ENCODE measurements around the gene PRKG1.

PRKG1 gene

DNA sequence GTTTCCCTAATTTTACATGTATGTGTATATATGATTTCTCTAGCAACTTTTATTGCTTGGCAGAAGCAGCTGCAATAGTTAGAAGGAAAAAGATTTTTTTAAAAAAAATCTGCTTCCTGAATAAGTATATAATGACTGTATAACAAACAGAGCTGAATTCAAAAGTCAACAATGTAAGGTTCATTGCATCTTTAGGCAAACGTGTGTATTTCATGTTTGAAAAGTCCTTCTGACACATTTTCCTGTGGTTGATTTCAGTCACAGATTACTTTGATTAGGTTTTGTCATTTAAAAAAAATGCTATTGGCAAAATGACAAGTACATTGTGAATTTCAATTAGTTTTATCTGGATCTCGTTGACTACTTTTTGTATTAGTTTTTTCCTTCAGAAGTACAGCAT lies 394.1 kb downstream of the PRKG1 start:
- no peak for DNase-seq

DNA sequence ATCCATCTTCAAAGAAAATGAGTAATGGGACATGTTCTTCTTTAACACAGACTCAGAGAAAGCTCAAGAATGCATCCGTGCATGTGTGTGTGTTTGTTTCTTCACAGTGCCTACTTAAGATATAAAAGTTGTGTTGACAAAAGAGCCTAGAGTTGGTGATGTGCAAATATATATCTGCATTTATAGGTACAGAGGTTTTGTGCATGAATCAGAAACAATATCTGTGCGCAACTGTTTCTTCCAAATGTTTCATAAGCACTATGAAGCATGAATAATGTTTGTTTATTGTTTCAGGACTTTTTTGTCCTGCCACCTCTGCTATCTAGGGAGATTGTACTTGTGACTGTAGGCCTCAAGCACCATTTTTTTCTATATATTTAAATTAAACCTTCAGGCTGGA lies 395.4 kb downstream of the PRKG1 start:
- no peak for DNase-seq

DNA sequence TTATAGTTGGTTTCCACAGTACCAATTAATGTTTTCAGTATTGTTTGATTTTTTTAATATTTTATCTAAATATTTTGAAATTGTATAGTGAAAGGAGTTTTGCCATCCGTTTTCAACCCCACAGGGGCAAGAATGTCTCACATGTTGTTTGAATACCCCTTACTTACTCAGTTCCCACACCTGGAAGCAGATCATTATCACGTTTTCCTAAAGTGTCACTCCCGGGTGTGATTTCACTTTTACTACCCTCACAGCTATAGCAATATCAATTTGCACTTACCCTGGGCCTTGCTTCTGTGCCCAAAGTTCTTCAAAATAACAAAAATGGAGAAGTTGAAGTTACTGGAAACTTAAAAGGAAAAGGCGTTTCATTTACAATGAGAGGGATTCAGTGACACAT lies 397.0 kb downstream of the PRKG1 start:
- DNase-seq: no peak

DNA sequence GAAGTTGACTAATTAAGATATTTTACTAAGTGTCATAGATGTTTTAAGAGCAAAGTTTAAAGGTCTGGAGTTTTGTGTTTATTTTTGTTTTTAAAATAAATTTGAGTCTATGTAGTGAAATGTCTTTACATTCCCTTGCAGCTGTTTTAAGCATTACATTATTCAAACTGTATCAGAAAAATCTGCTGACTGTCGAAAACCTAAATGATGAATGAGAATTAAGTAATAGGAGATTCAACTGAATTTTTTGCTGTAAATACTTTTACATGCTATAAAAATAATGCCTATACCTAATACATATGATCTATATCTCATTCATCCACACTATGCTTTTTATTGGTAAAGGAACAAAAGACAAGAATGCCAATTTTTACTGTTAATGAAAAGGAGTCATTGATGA lies 397.9 kb downstream of the PRKG1 start:
- DNase-seq: no peak

DNA sequence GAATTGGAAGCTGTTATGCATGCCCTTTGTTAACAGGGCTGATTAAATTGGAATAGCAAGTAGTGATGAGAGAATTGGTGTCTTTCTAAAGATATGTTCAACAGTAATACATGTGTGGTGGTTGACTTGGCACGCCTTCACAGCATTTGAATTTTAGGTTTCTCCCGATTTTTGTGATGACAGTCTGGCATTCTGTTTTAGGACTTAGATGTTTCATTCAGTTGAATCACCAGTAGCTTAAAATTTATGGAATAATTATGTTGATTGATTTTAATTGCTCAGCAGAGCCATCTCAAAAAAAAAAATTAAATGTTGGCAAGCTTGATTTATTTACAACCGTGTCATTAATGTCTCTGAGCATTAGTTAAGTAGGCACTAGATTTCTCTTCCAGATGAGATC lies 405.4 kb downstream of the PRKG1 start:
- no peak for DNase-seq

DNA sequence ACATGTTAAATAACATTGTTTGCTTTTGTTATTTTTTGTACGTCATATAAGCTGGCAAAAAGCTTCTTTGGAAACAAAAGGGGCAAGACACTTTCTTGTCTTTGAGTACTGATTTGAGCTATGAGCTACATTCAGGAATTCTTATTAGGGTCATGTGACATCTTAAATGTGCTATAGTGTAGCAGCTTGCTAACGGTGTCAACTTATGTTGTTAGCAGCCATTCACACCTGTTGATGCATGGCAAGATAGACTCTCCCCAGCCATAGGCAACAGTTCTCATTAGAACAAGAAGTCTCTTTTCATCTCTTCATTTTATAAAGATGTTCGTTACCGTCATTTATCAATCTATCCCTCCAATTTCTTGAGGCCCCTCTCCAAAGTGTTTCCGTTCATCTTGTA lies 411.4 kb downstream of the PRKG1 start:
- DNase-seq: no peak

DNA sequence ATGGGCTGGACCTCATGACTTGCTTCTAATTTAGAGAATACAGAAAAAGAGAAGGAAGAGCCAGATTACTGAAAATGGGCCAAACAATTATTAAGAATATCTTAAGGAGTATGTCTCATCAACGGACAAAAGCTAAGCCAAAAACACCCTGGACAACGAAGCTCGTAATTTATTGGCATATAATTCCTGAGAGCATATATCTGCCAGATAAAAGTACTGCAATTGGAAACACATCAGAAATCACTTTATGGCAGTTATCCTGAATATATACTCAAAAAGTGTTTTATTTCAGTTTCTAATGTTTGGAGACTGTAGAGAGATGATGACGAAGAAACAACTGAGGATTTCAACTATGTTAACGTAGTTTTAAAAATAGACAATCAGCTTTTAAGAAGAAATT lies 413.3 kb downstream of the PRKG1 start:
- no peak for DNase-seq

DNA sequence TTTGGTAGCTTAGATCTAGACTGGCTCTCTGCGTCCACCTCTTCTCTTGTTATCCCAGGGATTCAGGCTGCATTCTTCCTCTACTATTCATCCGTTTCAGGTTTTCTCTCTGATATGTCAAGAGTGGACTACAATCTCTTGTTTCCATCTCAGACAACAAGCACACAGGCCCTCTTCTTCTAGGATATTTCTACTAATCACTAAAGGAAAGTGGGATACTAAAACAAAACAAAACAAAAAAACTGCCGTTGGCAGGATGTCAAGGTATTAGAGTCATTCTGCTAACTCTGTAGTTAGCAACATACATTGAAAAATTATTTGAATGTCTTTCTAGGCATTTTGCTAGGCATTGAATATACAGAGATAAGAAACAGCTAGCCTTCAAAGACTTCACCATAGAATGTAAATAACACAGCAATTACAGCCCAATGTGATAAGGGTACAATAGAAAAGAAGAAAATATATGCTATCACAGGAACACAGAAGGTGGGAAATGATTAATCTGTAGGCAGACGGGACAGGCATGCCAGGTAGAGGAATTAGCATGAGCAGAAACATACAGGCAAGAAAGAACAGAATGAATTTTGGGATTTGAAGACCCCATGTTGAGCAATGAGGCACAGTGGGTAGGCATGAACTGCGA lies 414.6 kb downstream of the PRKG1 start:
- DNase-seq: no peak

DNA sequence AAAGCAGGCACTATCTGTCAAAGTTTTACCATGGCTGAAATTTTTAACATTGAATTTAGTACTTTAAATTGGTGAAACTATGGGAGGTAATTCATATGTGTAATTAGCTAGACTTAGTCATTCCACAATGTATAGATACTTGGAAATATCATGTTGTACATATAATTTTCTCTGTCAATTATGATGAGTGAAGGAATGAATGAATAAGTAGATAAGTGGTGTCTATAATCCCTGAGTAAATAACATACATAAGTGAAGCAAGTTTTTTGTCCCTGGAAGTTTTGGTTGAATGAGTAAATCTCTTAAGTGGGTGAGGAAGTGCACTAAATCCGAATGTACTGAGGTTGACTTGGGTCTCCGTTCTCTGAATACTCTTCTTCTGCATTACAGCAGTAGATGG lies 424.1 kb downstream of the PRKG1 start:
- no peak for DNase-seq

DNA sequence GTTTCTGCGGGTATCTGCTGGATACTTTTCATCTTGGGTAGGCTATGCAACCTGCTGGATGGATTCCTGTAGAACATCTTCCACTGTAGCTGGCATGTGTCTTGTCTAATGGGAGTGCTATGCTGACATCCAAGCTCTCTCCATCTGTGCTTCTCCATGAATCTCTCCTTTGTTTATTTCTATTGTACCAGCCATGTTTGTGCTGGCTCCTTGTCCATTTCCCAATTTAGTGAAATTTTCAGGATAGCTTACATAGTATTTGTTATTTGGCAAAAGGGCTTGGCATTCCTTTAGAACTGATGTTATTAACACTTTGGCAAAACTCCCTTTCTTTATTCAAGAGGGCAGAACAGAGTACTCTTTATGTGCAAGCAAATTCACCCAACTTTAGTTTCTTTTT lies 427.1 kb downstream of the PRKG1 start:
- no peak for DNase-seq

DNA sequence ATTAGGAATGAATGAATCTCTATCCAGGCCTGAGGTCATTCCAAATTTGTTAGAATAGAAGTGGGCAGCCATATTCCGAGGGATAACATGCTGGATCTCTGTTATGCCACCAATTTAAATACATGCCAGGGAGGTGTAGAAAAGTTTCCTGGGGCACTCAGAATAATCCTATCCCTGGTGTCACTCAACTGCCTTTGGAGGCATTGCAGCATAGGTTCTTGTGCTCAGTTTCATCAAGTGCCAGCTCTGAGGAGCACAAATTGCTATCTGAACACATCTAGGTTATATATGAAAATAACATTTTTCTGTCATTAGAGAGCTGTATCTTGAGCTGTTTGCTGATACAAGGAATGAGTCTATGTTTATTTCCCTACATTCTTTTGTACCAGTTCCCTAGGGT lies 427.8 kb downstream of the PRKG1 start:
- DNase-seq: no peak

DNA sequence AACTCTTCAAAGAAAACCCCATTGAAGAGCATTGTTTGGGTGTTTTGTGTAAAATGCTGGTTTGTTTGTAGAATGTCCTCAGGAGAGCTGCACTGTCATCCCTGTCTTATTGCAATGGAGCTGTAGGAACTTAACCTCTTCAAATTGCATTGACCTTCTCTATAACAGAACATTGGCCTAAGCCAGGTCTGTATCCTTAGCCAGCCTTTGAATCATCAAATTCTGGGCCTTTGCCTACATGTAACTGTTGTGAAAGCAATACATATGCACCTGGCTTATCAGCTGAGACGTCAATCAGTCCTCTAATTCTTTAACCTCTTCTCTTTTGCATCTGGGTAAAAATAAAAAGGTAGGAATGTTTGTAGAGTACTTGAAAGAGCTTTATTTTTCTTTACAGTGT lies 429.1 kb downstream of the PRKG1 start:
- no peak for DNase-seq

DNA sequence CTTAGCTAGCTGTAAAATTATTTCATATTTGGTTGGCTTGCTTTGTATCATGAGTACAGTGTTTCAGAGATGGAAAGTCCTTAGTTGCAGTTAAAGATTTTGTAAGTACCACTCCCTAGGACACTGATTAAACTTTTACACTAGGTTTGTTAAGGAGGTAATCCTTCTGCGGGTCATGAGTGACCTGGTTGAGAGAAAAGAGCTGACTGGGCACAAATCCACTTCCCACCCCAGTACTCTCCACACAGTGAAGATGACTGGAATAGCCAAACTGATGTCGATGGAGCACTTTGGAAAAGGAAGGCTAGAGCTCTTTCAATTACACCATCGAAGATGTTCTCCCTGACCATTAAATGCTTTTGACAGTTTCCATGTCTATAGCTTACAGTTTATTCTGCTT lies 433.2 kb downstream of the PRKG1 start:
- DNase-seq: no peak

DNA sequence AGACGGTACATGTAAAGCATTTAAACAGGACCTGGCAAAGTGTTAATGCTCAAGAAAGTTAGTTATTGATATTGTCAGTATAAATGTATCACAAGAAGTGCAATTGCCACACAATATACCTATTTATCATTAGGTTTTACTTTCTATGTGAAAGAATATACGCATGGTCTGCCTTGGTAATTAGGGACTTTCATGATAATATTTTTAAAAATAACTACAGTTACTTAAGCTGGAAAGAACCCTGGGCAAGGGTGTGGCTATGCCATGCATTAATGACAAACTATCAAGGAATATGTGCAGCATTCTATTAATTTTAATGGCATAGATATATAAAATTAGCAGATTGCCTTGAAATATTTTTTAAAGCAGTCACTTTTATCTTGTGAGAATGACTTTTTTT lies 433.9 kb downstream of the PRKG1 start:
- no peak for DNase-seq

DNA sequence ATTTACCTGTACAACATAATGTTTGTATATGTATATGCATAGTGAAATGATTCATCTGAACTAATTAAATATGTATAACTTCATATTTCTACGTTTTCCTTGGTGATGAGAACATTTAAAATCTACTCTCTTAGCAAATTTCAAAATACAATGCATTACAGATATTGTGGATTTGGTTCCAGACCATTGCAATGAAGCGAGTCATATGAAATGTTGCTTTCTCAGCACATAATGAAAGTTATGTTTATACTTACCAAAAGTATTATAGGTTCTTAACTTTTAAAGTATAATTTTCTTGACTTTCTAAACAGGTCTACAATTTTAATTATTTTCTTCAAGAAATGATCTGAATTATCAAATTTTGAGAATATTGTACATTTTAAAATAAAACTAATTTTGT lies 435.9 kb downstream of the PRKG1 start:
- no peak for DNase-seq

DNA sequence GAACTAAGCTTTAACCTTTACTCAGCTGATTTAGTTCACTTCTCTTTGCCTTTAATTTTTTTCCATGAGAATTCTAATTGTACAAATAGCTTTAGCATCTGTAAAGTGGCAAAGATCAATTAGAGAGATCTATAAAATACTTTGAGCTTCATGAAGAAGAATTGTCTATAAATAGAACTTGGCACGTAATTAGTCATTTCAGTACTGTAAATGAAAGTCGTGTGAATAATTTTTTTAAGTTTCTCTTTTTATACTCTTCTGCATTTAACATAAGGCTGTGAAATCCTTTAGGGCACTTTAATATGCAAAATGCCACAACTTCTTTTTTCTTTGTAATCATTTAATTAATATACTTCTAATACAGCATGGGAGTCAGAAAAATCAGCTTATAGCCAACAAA lies 447.3 kb downstream of the PRKG1 start:
- no peak for DNase-seq

DNA sequence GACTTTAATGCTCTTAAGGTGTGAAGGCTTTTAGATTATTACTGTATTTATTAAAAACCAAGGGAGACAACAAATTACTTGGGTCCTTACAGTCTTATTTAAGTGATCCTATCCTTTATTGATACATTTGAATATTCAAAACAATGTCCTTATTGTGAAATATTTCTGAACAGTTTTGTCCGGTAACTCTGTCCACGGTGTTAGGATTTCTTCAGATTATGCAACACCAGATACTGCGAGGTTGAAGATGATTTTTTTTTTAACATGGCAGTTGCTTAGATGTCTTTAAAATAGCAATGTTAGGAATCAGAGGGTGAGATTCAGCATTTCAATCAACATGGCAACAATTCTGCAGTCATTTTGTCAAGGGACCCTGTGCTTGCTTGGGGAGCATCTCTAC lies 448.6 kb downstream of the PRKG1 start:
- DNase-seq: no peak

DNA sequence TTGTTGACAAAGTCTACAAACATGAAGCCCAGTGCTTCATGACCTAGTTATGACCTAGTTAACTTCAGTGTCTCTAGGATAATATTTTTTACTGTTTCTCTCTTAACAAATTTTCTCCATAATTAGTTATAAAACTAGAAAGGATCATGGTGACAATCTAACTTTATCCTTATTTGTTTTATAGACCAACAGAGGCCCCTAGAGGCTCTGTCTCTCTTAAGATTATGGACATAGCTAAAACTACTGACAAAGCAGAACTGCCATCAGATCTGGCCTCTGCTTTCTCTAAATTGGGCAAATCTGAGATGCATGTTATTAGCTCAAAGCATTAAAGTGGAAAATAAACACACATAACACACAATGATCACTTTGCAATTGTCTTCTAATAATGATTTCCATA lies 449.2 kb downstream of the PRKG1 start:
- no peak for DNase-seq

DNA sequence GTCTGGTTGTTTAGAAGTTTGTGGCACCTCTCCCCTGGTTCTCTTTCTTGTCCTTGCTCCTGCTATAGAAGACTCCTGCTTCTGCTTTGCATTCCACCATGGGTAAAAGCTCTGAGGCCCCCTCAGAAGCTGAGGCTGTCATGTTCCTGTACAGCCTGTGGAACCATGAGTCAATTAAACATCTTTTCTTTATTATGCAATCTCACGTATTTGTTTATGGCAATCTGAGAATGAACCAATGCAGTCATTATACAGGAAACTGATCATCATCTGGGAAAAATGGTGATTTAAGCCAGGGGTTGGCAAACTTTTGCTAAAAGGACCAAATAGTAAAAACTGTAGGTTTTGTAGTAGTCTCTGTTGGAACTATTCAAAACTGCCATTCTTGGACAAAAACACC lies 449.8 kb downstream of the PRKG1 start:
- no peak for DNase-seq

DNA sequence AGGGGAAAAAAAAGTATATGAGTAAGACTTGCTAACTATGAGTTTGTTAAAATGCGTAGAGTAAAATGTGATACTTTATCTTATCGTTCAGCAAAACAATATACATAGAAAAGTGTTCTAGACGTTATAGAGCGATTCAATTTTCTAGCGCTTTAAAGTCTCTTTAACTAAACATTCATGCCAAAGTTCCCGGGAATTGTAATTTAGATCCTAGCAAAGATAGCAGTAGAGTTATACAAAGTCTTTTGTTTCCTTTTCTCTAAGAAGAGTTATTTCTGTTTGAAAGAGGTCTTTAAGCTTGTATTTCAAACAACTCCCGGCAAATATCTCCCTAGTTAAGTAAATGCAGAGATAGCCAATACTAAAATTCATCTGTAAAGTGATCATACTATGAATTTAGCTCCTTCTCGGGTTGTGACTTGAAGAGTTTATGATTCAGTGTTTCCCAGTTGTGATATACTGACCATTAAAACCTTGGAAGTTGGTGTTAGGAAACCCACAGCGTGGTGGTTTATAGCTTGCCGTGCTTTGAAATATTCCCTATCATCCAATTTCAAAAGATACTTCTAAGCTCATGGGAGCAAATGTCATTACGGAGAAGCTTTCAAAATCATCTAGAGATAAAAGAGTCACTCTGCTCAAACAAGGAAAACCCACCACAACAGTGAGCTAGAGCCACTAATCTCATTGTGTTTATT lies 453.4 kb downstream of the PRKG1 start:
- no peak for DNase-seq

DNA sequence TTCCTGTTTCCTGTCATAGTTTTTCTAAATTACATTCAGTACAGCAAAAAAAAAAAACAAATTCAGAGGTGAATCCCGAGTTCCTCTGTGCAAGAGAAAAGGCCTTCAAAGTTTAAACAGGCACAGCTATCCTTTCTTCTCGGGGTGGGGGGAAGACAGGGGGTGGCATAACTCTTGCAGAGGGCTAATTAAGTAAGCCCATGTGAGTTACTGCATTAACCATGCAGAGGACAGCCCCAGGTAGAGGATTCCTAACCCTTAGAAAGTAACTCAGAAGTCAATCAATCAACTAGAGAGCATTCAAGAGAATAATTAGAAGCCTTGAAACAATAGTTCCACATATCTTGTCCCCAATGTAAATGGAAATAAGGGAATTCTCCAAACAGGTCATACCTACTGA lies 454.2 kb downstream of the PRKG1 start:
- no peak for DNase-seq

DNA sequence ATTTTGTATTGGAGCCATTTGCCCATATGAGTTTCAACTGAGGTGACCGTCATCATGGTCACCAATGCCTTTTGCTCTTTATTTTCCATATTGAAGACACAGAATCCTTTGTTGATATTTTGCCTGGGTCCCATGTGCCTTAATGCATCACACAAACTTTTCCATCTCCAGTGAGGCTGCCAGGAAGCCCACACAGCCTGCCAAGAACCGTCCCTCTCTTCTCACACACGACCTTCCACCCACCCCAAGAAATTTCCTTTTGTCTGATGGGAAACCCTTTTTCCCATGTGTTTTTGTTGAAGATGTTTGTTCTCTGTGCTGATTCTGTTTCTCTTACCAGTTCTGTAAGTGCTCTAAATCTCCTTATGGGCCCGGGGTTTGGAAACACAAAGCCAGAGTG lies 456.3 kb downstream of the PRKG1 start:
- DNase-seq: no peak

DNA sequence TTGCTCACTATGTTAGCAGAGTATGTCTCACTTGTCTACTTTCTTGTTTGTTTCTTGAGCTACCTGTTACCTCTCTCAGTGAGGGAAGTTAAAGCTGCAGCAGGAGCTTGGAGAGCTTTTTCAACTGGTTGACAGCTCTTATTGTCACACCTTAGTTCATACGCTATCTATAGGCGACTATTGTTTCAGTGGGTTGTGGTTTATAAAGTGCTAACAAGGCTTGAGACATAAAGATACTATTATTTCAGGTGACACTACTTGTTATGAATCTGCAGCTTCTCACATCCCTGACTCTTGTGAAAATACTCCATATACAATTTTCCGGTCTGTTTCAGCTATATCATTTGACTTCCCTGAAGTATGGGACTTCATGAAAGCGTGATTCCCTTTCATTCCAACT lies 457.8 kb downstream of the PRKG1 start:
- DNase-seq: no peak

DNA sequence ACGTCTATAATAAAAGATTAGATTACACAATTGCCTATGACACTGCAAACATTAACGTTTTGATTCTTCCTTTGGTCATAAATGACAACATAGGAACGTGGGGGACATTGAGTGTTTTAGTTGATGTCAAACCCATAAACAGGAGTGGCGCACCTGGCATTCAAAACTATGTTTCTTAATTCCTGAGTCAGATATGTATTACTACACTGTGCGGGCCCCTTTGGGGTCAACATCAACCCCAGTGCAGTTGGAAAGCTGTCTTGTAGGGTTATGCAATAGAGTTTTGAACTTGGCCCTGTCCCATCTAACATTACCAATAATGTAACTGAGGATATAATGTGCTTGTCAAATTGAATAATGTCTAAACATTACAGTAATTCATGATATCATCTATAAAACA lies 468.6 kb downstream of the PRKG1 start:
- DNase-seq: no peak

DNA sequence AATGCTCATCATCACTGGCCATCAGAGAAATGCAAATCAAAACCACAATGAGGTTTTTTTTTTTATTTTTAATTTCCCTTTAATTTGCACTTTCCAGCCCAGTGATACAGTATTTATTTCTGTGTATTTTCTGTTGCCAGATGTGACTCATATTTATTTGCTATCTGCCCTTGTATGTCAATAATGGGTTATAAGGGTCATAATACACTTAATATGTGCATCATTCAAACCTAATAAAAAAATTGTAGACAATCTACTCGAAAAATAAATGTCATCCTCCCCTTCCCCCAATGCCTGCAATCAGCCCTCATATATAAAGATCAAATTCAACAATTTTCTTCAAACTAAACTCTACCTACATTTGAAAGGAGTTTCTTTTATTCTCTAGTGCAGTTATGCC lies 470.6 kb downstream of the PRKG1 start:
- DNase-seq: no peak

Data from activated CD4-positive, CD25-positive, alpha-beta regulatory T cell (primary cell).